Tibial nerve (tissue), 4 donors: Measurements from ENCODE around the gene CBL.

Source experiments
- EP300 ChIP-seq, 2 donors: sonication (generic); formaldehyde crosslinking; IDR thresholded peaks; one replicate each; pipeline ENCODE4 v1.6.1; 2017; ENCODE audit warnings: antibody characterized with exemption in 2 of 2, mild to moderate bottlenecking in 1 of 2
- POLR2A ChIP-seq, 2 donors: fragments of 450-650 bp; IDR thresholded peaks; one replicate each; pipeline ENCODE4 v1.6.1; 2017; ENCODE audit warnings: antibody characterized with exemption in 2 of 2, mild to moderate bottlenecking in 2 of 2, moderate library complexity in 2 of 2
- TF ChIP-seq, protein P1 (sequence below), 5 experiments: fragments of 200-600 bp in 3 of 5; fragments of 450-650 bp in 2 of 5; sonication (generic) in 3 of 5; IDR thresholded peaks; one replicate each; pipeline ENCODE4 v1.5.1; 2016 to 2019; ENCODE audit warnings: antibody characterized with exemption in 5 of 5, mild to moderate bottlenecking in 3 of 5, moderate library complexity in 2 of 5

DNA sequence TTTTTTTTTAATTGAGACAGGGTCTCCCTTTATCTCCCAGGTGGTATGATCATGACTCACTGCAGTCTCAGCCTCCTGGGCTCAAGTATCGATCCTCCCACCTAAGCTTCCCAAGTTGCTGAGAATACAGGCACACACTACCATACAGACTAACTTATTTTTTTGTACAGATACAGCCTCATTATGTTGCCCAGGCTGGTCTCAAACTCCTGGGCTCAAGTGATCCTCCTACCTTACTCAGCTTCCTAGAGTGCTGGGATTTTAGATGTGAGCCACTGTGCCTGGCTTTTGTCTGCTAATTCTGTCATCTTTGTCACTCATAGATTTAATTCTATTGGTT lies 43.5 kb downstream of the CBL start:
- no peak for TF ChIP-seq POLR2A (IDR thresholded peaks at IDR 0.05)
- TF ChIP-seq, protein P1, sequence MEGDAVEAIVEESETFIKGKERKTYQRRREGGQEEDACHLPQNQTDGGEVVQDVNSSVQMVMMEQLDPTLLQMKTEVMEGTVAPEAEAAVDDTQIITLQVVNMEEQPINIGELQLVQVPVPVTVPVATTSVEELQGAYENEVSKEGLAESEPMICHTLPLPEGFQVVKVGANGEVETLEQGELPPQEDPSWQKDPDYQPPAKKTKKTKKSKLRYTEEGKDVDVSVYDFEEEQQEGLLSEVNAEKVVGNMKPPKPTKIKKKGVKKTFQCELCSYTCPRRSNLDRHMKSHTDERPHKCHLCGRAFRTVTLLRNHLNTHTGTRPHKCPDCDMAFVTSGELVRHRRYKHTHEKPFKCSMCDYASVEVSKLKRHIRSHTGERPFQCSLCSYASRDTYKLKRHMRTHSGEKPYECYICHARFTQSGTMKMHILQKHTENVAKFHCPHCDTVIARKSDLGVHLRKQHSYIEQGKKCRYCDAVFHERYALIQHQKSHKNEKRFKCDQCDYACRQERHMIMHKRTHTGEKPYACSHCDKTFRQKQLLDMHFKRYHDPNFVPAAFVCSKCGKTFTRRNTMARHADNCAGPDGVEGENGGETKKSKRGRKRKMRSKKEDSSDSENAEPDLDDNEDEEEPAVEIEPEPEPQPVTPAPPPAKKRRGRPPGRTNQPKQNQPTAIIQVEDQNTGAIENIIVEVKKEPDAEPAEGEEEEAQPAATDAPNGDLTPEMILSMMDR (IDR thresholded peaks at IDR 0.05) = no peak
- no peak for TF ChIP-seq EP300 (IDR thresholded peaks at IDR 0.05)
